Measurements from ENCODE around the gene FAM124B.

GRCh38 chr2:224442071-224442967 is 40.4 kb upstream of the FAM124B start:
- TF ChIP-seq, protein P1, sequence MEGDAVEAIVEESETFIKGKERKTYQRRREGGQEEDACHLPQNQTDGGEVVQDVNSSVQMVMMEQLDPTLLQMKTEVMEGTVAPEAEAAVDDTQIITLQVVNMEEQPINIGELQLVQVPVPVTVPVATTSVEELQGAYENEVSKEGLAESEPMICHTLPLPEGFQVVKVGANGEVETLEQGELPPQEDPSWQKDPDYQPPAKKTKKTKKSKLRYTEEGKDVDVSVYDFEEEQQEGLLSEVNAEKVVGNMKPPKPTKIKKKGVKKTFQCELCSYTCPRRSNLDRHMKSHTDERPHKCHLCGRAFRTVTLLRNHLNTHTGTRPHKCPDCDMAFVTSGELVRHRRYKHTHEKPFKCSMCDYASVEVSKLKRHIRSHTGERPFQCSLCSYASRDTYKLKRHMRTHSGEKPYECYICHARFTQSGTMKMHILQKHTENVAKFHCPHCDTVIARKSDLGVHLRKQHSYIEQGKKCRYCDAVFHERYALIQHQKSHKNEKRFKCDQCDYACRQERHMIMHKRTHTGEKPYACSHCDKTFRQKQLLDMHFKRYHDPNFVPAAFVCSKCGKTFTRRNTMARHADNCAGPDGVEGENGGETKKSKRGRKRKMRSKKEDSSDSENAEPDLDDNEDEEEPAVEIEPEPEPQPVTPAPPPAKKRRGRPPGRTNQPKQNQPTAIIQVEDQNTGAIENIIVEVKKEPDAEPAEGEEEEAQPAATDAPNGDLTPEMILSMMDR (IDR thresholded peaks at IDR 0.05) = no peak
- TF ChIP-seq ZFX (IDR thresholded peaks at IDR 0.05; ENCODE audit: borderline replicate concordance) = no peak

Data from 22Rv1 (cell line).